ENCODE measurements around the gene FHIP2A.

FHIP2A gene

DNA sequence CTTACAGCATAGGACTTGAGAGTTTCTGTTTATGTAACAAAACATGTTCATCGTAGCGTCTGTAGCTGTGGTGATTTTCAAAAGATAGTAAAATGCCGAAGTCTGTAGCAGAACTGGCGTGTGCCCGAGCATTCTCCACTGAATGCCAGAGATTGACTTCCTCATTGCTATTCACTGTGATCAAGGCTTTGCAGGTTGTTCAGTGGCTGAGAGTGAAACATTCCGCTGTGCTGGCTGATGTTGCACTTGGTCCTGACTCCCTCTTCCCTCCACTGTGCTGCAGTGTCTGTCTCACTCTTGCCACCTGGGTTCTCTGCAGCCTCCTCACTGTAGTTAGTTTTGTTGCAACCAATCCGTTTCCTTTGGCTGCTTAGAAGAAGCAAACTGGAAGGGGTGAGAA is 37.6 kb downstream of the FHIP2A start:
- no peak for DNase-seq

GRCh38 chr10:114862456-114862855 is 40.9 kb downstream of the FHIP2A start:
- no peak for DNase-seq

DNA sequence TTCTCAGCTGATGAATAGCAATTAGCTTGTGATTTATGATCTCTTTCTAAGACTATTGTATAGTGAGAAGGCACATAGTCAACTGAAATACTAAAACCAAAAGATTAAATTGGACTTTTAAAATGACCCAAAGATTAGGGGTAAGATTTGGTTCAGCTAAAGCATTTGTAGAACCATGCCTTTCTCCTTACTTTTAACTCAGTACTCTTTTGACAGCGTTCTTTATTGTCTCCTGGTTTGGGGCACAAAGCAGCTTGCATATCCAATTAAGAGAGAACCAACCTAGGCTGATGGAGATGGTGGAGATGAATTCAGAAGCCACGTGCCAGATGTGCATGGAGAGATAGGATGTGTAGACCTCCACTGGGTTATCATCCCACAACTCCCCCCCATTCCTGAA is 45.8 kb downstream of the FHIP2A start:
- peak; percentile 7 for DNase-seq

- DNase-seq: no peak
Measured at GRCh38 chr10:114868870-114869519, 47.4 kb downstream of the FHIP2A start.

DNA sequence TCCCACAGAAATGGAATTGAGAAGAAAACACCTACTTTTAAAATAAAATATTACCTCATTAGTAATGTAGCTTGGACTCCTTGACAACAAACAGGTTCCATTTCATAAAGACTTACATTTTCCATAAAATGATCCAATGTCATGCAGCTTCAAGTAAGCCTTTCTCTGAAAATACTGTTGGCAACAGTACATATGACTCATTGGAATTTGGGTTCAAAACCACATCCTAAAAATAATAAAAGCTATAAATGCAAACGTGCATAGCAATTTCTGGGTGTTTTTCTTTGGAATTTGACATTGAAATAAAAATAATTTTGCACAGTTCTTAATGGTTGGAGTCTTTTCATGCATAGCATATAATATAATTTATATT is 47.9 kb downstream of the FHIP2A start:
- no peak for DNase-seq

- DNase-seq: peak; percentile 82
Measured at GRCh38 chr10:114870486-114870885, 48.9 kb downstream of the FHIP2A start.

GRCh38 chr10:114871379-114871778 is 49.8 kb downstream of the FHIP2A start:
- DNase-seq: peak; percentile 2

All from NCI-H82 (cell line).